ENCODE data around the gene BLCAP. TPM values are rescaled to one million over a fixed set of nuclear protein-coding genes. Genes with fewer than 3 reads are reported as not detected.
A peak's percentile ranks its signal among the peaks of the same experiment; 100 is the strongest.

BLCAP gene
- total RNA-seq, 1 donor from 2014 or later: 91.8 TPM

GRCh38 chr20:37566590-37567330 is 39.1 kb upstream of the BLCAP start:
- H3K36me3 ChIP-seq: no peaks in the 10 kb centered on the region
- peaks cover 6% of the 10 kb centered on the region for H3K4me1 ChIP-seq
- peaks cover 100% of the 10 kb centered on the region for H3K27me3 ChIP-seq (ENCODE audit: low read depth)
- no peak for TF ChIP-seq CTCF (IDR thresholded peaks at IDR 0.05; ENCODE audit: borderline replicate concordance)
- H3K9me3 ChIP-seq (replicated peaks): no peaks in the 10 kb centered on the region
- no peak for DNase-seq
- no peak overlapping the region for H3K4me3 ChIP-seq
- intact Hi-C loops (cut with micrococcal nuclease): loop anchor here (10.0 kb wide), 1 partner anchor 428 kb away; no protein-coding TSS in a partner anchor
- no peak overlapping the region for H3K27ac ChIP-seq (replicated peaks)

- H3K27ac ChIP-seq (replicated peaks): no peak overlapping the region
- no peaks in the 10 kb centered on the region for H3K36me3 ChIP-seq
- H3K27me3 ChIP-seq (ENCODE audit: low read depth): peaks cover 93% of the 10 kb centered on the region
- no peak overlapping the region for H3K4me3 ChIP-seq
- intact Hi-C loops (cut with micrococcal nuclease): loop anchor here (10.0 kb wide), 1 partner anchor 430 kb away; no protein-coding TSS in a partner anchor
- no peak for TF ChIP-seq CTCF (IDR thresholded peaks at IDR 0.05; ENCODE audit: borderline replicate concordance)
- DNase-seq: no peak
- peaks cover 6% of the 10 kb centered on the region for H3K4me1 ChIP-seq
- H3K9me3 ChIP-seq (replicated peaks): no peaks in the 10 kb centered on the region
Observed at GRCh38 chr20:37565134-37565811, 37.6 kb upstream of the BLCAP start.

GRCh38 chr20:37564388-37565133 is 36.9 kb upstream of the BLCAP start:
- intact Hi-C loops (cut with micrococcal nuclease): loop anchor here (10.0 kb wide), 1 partner anchor 430 kb away; no protein-coding TSS in a partner anchor
- Histone ChIP-seq H3K36me3 (no peaks in the 10 kb centered on the region), H3K4me1 (peaks cover 6% of the 10 kb centered on the region), H3K4me3 (no peak overlapping the region), H3K27ac (replicated peaks) (no peak overlapping the region), H3K9me3 (replicated peaks) (no peaks in the 10 kb centered on the region), H3K27me3 (ENCODE audit: low read depth) (peaks cover 85% of the 10 kb centered on the region)
- peak; percentile 25 for DNase-seq
- TF ChIP-seq CTCF (IDR thresholded peaks at IDR 0.05; ENCODE audit: borderline replicate concordance): peak; percentile 92

DNA sequence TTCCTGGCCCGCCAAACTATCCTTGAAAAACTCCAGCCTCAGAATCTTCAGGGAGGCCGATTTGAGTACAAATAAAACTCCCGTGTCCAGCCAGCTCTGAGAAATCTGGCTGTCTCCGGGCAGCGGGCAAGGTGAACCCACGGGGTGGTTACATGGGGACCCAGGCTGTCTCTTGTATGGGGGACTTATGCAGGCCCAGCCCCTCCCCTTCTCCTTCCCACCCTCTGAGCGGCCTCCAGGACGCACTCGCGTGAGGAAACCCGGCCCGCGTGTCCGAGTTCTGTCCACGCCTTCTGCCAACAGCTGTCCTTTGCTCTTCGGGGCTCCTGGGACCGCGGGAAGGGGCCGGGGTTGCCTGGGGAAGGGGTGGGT is 36.3 kb upstream of the BLCAP start:
- Histone ChIP-seq H3K4me1 (peaks cover 6% of the 10 kb centered on the region), H3K4me3 (no peak overlapping the region), H3K27ac (replicated peaks) (no peak overlapping the region), H3K9me3 (replicated peaks) (no peaks in the 10 kb centered on the region), H3K27me3 (ENCODE audit: low read depth) (peaks cover 80% of the 10 kb centered on the region), H3K36me3 (no peaks in the 10 kb centered on the region)
- no peak for TF ChIP-seq CTCF (IDR thresholded peaks at IDR 0.05; ENCODE audit: borderline replicate concordance)
- intact Hi-C loops (cut with micrococcal nuclease): loop anchor here (10.0 kb wide), 1 partner anchor 431 kb away; no protein-coding TSS in a partner anchor
- DNase-seq: no peak

DNA sequence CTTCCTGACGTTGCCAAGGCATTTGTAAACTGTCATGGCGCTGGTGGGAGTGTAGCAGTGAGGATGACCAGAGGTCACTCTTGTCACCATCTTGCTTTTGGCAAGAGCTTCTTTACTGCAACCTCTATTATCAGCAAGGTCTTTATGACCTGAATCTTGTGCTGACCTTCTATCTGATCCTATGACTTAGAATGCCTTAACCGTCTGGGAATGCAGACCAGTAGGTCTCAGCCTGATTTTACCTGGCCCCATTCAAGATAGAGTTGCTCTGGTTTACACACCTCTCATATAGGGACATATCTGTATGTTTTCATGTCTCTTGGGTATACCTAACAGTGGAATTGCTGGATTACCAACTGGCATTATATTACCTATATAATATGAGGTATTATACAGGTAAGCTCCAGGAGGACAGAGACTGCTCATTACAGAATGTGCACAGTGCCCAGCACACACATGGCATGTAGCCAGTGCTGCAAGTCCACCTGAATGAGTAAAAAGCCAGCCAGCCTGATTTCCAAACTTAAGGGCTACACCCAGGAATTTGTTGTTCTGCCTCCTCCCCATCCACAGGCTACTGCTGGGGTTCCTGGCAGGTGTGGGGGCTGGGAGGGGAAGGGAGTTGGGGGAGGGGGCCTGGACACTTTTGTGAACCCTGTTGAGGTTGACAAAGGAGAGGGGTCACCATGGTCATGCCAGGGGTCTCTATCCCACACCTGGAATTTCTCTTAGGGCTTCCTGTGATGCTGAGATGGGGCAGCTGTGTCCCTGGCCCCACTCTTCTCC is 35.2 kb upstream of the BLCAP start:
- peaks cover 69% of the 10 kb centered on the region for H3K27me3 ChIP-seq (ENCODE audit: low read depth)

More for the DNA sequence above, 35.2 kb upstream of the BLCAP start:
- Histone ChIP-seq H3K27ac (replicated peaks) (no peak overlapping the region), H3K36me3 (no peaks in the 10 kb centered on the region), H3K4me3 (no peak overlapping the region), H3K4me1 (peaks cover 6% of the 10 kb centered on the region), H3K9me3 (replicated peaks) (no peaks in the 10 kb centered on the region)
- DNase-seq: no peak
- intact Hi-C loops (cut with micrococcal nuclease): loop anchor here (10.0 kb wide), 1 partner anchor 432 kb away; no protein-coding TSS in a partner anchor
- no peak for TF ChIP-seq CTCF (IDR thresholded peaks at IDR 0.05; ENCODE audit: borderline replicate concordance)

All from left ventricle myocardium inferior (tissue), 1 donor.